GM12878 (cell line): ENCODE results near the gene LURAP1L. TPM values are rescaled to one million over a fixed set of nuclear protein-coding genes. Genes with fewer than 3 reads are reported as not detected.

Source experiments
- ATAC-seq: fragments of 200-7000 bp; cut with Tn5 transposase; 3 replicates; pipeline ENCODE4 v1.9.1; 2020; ENCODE audit warnings: mild to moderate bottlenecking, moderate library complexity
- BruUV-seq: library from RNA; stranded (reverse); fragments of 400-500 nt; replicated peaks from 2 replicates; lab custom pipeline; 2021; lab: Mats Ljungman, UMichigan
- CTCF ChIA-PET: fragments of 300-600 bp; sonication (Branson Sonifier 250); formaldehyde crosslinking; extraction: SDS; loops from one replicate; lab custom pipeline; 2021; ENCODE audit warnings: inconsistent platforms; lab: Yijun Ruan, JAX
- POLR2A ChIA-PET: fragments of 350-600 bp; formaldehyde crosslinking; extraction: SDS; loops from one replicate; lab custom pipeline; 2021; ENCODE audit warnings: inconsistent platforms; lab: Charles Lee
- RAD21 ChIA-PET: fragments of 300-600 bp; sonication (Branson Sonifier 250); formaldehyde crosslinking; loops from one replicate; lab custom pipeline; 2023; ENCODE audit warnings: antibody characterized with exemption; ENCODE audit not compliant: unreplicated experiment; lab: Charles Lee
- SMC1A ChIA-PET: fragments of 300-600 bp; sonication (Branson Sonifier 250); formaldehyde crosslinking; loops from one replicate; lab custom pipeline; 2023; ENCODE audit not compliant: unreplicated experiment, uncharacterized antibody; lab: Charles Lee
- DNase-seq: peaks from one replicate; pipeline ENCODE4 v3.0.0-alpha.2; 2011; ENCODE audit warnings: low read depth, low spot score
- FAIRE-seq: peaks from 3 replicates; lab custom pipeline; 2011; peaks lifted over from hg19 to GRCh38; lab: Jason Lieb, UNC
- H2AFZ ChIP-seq: 2 replicates; pipeline ENCODE4 v1.6.0; 2011; ENCODE audit warnings: low read depth, low read length, control low read depth; ENCODE audit not compliant: control insufficient read depth
- H3K27ac ChIP-seq: 2 replicates; pipeline ENCODE4 v1.5.1; 2011; ENCODE audit warnings: control low read depth; ENCODE audit not compliant: control insufficient read depth, insufficient read depth
- H3K27me3 ChIP-seq, 2 experiments: replicated peaks in 1 of 2; 2 replicates each; pipeline versions ENCODE4 v1.6.0 to v1.6.1; 2011; ENCODE audit warnings: low read length in 1 of 2; ENCODE audit not compliant: control insufficient read depth in 2 of 2, insufficient read depth in 2 of 2
- H3K36me3 ChIP-seq, 2 experiments: 2 replicates each; pipeline ENCODE4 v1.5.1; 2011; ENCODE audit warnings: low read length in 1 of 2; ENCODE audit not compliant: control insufficient read depth in 2 of 2, insufficient read depth in 2 of 2
- H3K4me1 ChIP-seq: 2 replicates; pipeline ENCODE4 v1.6.1; 2011; ENCODE audit warnings: mild to moderate bottlenecking, low read length, moderate library complexity, mixed read lengths; ENCODE audit not compliant: control insufficient read depth, insufficient read depth
- H3K4me2 ChIP-seq: 2 replicates; pipeline ENCODE4 v1.6.0; 2011; ENCODE audit warnings: control low read depth; ENCODE audit not compliant: control insufficient read depth, insufficient read depth
- H3K4me3 ChIP-seq: fragments of 200-600 bp; sonication (generic); 2 replicates; pipeline ENCODE4 v1.5.1; 2016
- H3K79me2 ChIP-seq: 2 replicates; pipeline ENCODE4 v1.6.0; 2011; ENCODE audit warnings: low read length; ENCODE audit not compliant: control insufficient read depth, insufficient read depth
- H3K9ac ChIP-seq: 2 replicates; pipeline ENCODE4 v1.8.0; 2011; ENCODE audit warnings: low read length, control low read depth, mixed read lengths; ENCODE audit not compliant: control insufficient read depth, insufficient read depth
- H3K9me3 ChIP-seq: replicated peaks from 3 replicates; pipeline ENCODE4 v1.5.1; 2011; ENCODE audit warnings: mild to moderate bottlenecking, low read length; ENCODE audit not compliant: control insufficient read depth, insufficient read depth
- H4K20me1 ChIP-seq: 2 replicates; pipeline ENCODE4 v1.6.0; 2011; ENCODE audit not compliant: control insufficient read depth, insufficient read depth
- ASH2L ChIP-seq: fragments of 300-600, 200-600 bp; sonication (generic); IDR thresholded peaks from 2 replicates; pipeline ENCODE4 v1.6.1; 2017; ENCODE audit warnings: low read depth, mild to moderate bottlenecking, borderline replicate concordance
- CBFB ChIP-seq: IDR thresholded peaks from 2 replicates; pipeline ENCODE4 v1.6.1; 2016; ENCODE audit warnings: antibody characterized with exemption, low read depth
- CHD2 ChIP-seq: IDR thresholded peaks from 2 replicates; pipeline ENCODE4 v1.6.1; 2011; ENCODE audit warnings: low read depth, low read length, improper control_type of control experiment, borderline replicate concordance
- CHD4 ChIP-seq: fragments of 200-600 bp; sonication (generic); IDR thresholded peaks from 2 replicates; pipeline ENCODE4 v1.6.1; 2016; ENCODE audit warnings: mild to moderate bottlenecking
- TARDBP ChIP-seq: IDR thresholded peaks from 2 replicates; pipeline ENCODE4 v1.6.1; 2016; ENCODE audit warnings: borderline replicate concordance
- YY1 ChIP-seq: IDR thresholded peaks from 2 replicates; pipeline ENCODE4 v1.6.1; 2011; ENCODE audit warnings: low read depth, mild to moderate bottlenecking, low read length
- WGBS: methylation state at CpG from one replicate; pipeline ENCODE4 v1.1.6; 2016; ENCODE audit warnings: low lambda C conversion rate; ENCODE audit not compliant: insufficient replicate concordance, insufficient coverage; ENCODE audit errors: missing lambda C conversion rate; 5-methylcytosine and 5-hydroxymethylcytosine counted together
- in situ Hi-C: fragments of 300-500 bp; cut with MboI; formaldehyde crosslinking; loops from 9 replicates; pipeline ENCODE4 v1.14.3; 2018; ENCODE audit warnings: mixed read lengths
- intact Hi-C: fragments of 100-400 bp; cut with micrococcal nuclease; formaldehyde crosslinking; loops from one replicate; pipeline ENCODE4 v1.14.2; 2022; ENCODE audit not compliant: unreplicated experiment
- polyA plus RNA-seq, 11 experiments: library from polyadenylated mRNA; depleted of rRNA in 4 of 11; unstranded in 6 of 11; stranded (reverse) in 5 of 11; fragments of >200 nt; fragmentation: Nextera tagmentation in 4 of 11; fragmentation: Illumina TruSeq in 1 of 11; extraction: Ambion mirVana in 4 of 11; extraction: Trizol in 1 of 11; gene quantifications; 1 replicate in 1 of 11; 2 replicates in 10 of 11; pipeline versions ENCODE4 v1.2.1 to v1.2.3, GENCODE V29; 2011 to 2016; ENCODE audit warnings: inconsistent platforms in 2 of 11, missing spikeins in 2 of 11, low read depth in 1 of 11
- total RNA-seq, 4 experiments: library from RNA; depleted of rRNA in 3 of 4; stranded (reverse); fragments of >200 nt in 3 of 4; fragmentation: Illumina TruSeq in 1 of 4; extraction: Trizol in 1 of 4; gene quantifications; 2 replicates each; pipeline versions ENCODE4 v1.2.1 to v1.2.3, GENCODE V29; 2013 to 2021
- TF ChIP-seq, protein P1 (sequence below): fragments of 450-650 bp; IDR thresholded peaks from 2 replicates; pipeline ENCODE4 v1.6.1; 2017; ENCODE audit warnings: mild to moderate bottlenecking, moderate library complexity
- TF ChIP-seq, protein P2 (sequence below): IDR thresholded peaks from 2 replicates; pipeline ENCODE4 v1.6.1; 2012; ENCODE audit warnings: low read depth, low read length, improper control_type of control experiment
- TF ChIP-seq, protein P3 (sequence below): fragments of 450-650 bp; formaldehyde crosslinking; IDR thresholded peaks from 2 replicates; pipeline ENCODE4 v1.5.0; 2022; ENCODE audit warnings: mild to moderate bottlenecking, missing genetic modification characterization
- TF ChIP-seq, protein P4 (sequence below): fragments of 450-650 bp; IDR thresholded peaks from 2 replicates; pipeline ENCODE4 v1.6.1; 2014; ENCODE audit warnings: mild to moderate bottlenecking
- TF ChIP-seq, protein P5 (sequence below): fragments of 450-650 bp; conservative IDR thresholded peaks from 2 replicates; pipeline ENCODE4 v1.6.1; 2017; ENCODE audit warnings: mild to moderate bottlenecking, moderate library complexity

Gene LURAP1L
- total and polyA plus RNA-seq, 10 of the 15 experiments (the other 5 are each of a cell fraction or from before 2014, with no cell fraction given) = 0.19 to 3.7 (median 0.69) TPM

DNA sequence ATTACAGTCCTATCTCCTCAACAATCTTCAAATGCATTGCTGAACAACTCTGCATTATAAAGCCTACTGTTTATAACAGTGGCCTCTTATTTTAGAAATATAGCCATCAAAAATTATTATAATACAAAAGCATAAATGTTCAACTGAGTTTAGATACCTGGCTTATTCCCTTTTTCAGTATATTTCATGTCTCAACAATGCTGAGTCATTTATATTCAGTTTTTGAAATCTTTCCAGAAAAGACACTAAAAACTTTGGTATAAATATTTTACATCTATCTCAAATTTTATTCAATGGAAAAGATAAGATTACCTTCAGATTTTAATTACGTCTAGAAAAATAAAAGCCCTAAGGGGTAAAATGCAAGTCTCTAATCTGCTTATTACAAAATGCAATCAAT is 37.9 kb downstream of the LURAP1L start (continued):
- TF ChIP-seq, protein P1, sequence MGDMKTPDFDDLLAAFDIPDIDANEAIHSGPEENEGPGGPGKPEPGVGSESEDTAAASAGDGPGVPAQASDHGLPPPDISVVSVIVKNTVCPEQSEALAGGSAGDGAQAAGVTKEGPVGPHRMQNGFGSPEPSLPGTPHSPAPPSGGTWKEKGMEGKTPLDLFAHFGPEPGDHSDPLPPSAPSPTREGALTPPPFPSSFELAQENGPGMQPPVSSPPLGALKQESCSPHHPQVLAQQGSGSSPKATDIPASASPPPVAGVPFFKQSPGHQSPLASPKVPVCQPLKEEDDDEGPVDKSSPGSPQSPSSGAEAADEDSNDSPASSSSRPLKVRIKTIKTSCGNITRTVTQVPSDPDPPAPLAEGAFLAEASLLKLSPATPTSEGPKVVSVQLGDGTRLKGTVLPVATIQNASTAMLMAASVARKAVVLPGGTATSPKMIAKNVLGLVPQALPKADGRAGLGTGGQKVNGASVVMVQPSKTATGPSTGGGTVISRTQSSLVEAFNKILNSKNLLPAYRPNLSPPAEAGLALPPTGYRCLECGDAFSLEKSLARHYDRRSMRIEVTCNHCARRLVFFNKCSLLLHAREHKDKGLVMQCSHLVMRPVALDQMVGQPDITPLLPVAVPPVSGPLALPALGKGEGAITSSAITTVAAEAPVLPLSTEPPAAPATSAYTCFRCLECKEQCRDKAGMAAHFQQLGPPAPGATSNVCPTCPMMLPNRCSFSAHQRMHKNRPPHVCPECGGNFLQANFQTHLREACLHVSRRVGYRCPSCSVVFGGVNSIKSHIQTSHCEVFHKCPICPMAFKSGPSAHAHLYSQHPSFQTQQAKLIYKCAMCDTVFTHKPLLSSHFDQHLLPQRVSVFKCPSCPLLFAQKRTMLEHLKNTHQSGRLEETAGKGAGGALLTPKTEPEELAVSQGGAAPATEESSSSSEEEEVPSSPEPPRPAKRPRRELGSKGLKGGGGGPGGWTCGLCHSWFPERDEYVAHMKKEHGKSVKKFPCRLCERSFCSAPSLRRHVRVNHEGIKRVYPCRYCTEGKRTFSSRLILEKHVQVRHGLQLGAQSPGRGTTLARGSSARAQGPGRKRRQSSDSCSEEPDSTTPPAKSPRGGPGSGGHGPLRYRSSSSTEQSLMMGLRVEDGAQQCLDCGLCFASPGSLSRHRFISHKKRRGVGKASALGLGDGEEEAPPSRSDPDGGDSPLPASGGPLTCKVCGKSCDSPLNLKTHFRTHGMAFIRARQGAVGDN = no peak
- TF ChIP-seq CHD2 (no peak), TARDBP (no peak)

DNA sequence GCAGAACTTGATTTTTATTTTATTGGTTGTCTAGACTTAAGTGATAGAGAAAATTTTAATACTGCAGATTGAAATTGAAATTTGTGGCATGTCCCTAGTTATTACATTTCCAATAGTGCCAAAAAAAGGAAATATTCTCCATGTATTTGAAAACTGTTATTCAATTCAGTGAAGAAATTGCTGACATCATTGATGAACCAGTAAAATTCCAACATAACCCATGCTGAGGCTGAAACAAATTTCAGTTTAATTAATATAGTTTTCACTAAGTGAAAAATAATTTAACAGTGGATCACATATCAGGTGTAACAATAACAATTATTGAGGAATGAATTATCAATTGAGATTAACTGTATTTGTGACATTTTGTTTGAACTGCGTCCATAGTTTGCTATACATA is 38.7 kb downstream of the LURAP1L start:
- POLR2A ChIA-PET = no interaction called here
- SMC1A ChIA-PET = no interaction called here
- DNase-seq (no peak), FAIRE-seq (no peak), ATAC-seq (no peak)
- BruUV-seq = no TSS peak
- no peak overlapping the region for H2AFZ ChIP-seq
- H3K79me2 ChIP-seq = no peaks in the 10 kb centered on the region
- H3K4me2 ChIP-seq = no peak overlapping the region
- no peaks in the 10 kb centered on the region for H3K36me3 ChIP-seq
- no peak overlapping the region for H3K4me3 ChIP-seq
- H3K27me3 ChIP-seq = no peaks in the 10 kb centered on the region
- in situ Hi-C loops (no loop called here), intact Hi-C loops (no loop called here)
- CTCF ChIA-PET = interaction anchor here (2.4 kb wide), 1 partner anchor 90 kb away, joined by 8 read pairs; no protein-coding TSS in a partner anchor
- RAD21 ChIA-PET = no interaction called here
- no peaks in the 10 kb centered on the region for H3K4me1 ChIP-seq
- no peaks in the 10 kb centered on the region for H3K9me3 ChIP-seq
- 0% methylated on average over 1 of the region's 1 CpG for WGBS
- H3K9ac ChIP-seq = no peak overlapping the region
- no peaks in the 10 kb centered on the region for H4K20me1 ChIP-seq
- H3K27ac ChIP-seq = no peak overlapping the region
- TF ChIP-seq, protein P2, sequence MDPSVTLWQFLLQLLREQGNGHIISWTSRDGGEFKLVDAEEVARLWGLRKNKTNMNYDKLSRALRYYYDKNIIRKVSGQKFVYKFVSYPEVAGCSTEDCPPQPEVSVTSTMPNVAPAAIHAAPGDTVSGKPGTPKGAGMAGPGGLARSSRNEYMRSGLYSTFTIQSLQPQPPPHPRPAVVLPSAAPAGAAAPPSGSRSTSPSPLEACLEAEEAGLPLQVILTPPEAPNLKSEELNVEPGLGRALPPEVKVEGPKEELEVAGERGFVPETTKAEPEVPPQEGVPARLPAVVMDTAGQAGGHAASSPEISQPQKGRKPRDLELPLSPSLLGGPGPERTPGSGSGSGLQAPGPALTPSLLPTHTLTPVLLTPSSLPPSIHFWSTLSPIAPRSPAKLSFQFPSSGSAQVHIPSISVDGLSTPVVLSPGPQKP = no peak
- TF ChIP-seq, protein P3, sequence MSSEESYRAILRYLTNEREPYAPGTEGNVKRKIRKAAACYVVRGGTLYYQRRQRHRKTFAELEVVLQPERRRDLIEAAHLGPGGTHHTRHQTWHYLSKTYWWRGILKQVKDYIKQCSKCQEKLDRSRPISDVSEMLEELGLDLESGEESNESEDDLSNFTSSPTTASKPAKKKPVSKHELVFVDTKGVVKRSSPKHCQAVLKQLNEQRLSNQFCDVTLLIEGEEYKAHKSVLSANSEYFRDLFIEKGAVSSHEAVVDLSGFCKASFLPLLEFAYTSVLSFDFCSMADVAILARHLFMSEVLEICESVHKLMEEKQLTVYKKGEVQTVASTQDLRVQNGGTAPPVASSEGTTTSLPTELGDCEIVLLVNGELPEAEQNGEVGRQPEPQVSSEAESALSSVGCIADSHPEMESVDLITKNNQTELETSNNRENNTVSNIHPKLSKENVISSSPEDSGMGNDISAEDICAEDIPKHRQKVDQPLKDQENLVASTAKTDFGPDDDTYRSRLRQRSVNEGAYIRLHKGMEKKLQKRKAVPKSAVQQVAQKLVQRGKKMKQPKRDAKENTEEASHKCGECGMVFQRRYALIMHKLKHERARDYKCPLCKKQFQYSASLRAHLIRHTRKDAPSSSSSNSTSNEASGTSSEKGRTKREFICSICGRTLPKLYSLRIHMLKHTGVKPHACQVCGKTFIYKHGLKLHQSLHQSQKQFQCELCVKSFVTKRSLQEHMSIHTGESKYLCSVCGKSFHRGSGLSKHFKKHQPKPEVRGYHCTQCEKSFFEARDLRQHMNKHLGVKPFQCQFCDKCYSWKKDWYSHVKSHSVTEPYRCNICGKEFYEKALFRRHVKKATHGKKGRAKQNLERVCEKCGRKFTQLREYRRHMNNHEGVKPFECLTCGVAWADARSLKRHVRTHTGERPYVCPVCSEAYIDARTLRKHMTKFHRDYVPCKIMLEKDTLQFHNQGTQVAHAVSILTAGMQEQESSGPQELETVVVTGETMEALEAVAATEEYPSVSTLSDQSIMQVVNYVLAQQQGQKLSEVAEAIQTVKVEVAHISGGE (CRISPR knock-in tag) = no peak
- TF ChIP-seq, protein P4, sequence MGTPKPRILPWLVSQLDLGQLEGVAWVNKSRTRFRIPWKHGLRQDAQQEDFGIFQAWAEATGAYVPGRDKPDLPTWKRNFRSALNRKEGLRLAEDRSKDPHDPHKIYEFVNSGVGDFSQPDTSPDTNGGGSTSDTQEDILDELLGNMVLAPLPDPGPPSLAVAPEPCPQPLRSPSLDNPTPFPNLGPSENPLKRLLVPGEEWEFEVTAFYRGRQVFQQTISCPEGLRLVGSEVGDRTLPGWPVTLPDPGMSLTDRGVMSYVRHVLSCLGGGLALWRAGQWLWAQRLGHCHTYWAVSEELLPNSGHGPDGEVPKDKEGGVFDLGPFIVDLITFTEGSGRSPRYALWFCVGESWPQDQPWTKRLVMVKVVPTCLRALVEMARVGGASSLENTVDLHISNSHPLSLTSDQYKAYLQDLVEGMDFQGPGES = no peak
- TF ChIP-seq CBFB = no peak
- TF ChIP-seq CHD4 = no peak
- no peak for TF ChIP-seq ASH2L
- TF ChIP-seq YY1 = no peak
- TF ChIP-seq, protein P5, sequence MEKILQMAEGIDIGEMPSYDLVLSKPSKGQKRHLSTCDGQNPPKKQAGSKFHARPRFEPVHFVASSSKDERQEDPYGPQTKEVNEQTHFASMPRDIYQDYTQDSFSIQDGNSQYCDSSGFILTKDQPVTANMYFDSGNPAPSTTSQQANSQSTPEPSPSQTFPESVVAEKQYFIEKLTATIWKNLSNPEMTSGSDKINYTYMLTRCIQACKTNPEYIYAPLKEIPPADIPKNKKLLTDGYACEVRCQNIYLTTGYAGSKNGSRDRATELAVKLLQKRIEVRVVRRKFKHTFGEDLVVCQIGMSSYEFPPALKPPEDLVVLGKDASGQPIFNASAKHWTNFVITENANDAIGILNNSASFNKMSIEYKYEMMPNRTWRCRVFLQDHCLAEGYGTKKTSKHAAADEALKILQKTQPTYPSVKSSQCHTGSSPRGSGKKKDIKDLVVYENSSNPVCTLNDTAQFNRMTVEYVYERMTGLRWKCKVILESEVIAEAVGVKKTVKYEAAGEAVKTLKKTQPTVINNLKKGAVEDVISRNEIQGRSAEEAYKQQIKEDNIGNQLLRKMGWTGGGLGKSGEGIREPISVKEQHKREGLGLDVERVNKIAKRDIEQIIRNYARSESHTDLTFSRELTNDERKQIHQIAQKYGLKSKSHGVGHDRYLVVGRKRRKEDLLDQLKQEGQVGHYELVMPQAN = no peak
